COLO829 (cell line): ENCODE measurements around the gene PREPL.
"Not testable (repeated sequence)": the region's sequence is repeated elsewhere in the genome, so short reads cannot be mapped to it uniquely, and the experiment has no call there.

Experiments
- DNase-seq: peaks from one replicate; pipeline ENCODE4 v3.0.0; 2012; ENCODE audit warnings: low spot score

PREPL gene

DNA sequence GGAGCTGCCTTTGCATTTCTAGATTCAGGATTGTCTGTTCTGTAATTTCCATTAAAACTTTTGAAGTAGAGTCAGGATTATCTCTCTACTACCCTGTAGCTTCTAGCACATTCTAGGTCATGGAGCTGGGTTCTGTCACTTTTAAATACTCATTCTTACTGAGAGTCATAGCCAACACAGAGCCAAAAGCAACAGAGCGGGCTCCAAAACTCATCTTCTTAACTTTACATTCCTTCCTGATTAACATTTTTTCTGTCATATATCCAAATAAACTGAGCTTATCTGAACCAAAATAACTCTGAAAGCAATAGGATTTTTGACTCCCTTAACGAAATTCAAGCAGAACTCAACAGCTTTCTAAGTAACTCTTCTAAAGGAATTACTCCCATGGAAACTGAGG lies 12.9 kb downstream of the PREPL start:
- DNase-seq: no peak

DNA sequence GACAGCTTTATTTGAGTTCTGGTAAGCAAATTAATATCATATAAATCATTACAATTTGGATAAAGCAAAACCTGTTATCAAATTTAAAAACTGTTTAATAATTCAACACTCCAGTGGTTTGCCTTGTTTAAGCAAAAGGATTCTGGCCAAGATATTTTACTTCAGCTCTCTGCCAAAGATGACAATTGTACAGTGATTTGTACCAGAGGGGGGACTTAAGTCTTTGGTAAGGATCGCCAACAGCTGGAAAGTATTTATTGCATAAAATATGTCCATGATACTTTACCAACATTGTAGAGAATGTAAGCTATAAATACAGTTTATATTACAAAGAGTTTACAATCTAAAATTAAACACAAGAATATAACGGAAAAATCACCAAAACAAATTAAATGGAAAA lies 13.8 kb downstream of the PREPL start:
- no peak for DNase-seq

DNA sequence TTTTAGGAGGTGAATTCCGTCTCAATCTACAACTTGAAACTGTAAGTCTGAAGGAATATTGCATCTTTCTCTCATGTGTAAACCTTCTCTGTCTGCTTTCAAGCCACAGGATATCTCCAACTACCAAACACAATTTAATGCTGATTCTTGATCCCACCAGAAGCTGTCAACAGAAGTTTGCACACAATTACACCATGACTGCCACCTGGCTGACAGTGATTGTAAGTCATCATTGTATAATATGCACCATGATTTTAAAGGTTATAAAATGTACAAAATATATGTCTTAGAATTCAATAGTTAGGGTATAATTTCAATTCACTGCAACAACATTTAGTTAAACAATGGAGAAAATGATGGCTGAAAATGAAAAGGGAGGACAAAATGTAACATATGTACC lies 18.4 kb downstream of the PREPL start:
- DNase-seq: no peak

DNA sequence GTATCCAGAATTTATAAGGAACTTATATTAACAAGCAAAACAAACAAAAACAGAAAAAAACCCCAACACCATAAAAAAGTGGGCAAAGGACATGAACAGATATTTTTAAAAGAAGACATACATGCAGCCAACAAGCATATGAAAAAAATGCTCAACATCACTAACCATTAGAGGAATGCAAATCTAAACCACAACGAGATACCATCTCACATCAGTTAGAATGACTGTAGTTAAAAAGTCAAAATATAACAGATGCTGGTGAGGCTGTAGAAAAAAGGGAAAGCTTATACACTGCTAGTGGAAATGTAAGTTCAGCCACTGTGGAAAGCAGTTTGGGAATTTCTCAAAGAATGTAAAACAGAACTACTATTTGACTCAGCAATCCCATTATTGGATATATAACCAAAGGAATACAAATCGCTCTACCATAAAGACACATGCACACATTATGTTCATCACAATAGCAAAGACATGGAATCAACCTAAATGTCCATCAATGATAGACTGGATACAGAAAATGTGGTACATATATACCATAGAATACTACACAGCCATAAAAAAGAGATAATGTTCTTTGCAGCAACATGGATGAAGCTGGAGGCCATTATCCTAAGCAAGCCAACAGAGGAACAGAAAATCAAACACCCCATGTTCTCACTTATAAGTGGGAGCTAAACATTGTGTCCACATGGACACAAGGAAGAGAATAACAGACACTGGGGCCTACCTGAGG lies 25.3 kb downstream of the PREPL start:
- DNase-seq: no peak

DNA sequence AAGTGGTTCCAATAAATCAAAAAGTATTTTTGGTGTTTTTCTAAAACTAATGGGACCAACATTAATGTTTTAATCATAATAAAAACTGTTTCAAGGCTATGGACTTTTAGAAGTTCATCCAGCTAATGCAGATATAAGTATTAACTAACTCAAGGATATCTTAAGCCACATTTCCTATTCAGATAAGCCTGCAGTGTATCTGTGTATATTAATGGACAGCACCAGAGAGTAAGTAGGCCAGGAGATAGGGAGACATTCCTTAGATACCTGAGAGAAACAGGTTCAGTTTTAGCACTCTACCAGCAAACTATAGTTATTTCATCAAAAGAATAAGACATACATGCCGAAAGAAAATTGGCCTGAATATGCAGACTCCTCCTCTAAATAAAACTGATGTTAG lies 27.3 kb downstream of the PREPL start:
- DNase-seq: no peak

DNA sequence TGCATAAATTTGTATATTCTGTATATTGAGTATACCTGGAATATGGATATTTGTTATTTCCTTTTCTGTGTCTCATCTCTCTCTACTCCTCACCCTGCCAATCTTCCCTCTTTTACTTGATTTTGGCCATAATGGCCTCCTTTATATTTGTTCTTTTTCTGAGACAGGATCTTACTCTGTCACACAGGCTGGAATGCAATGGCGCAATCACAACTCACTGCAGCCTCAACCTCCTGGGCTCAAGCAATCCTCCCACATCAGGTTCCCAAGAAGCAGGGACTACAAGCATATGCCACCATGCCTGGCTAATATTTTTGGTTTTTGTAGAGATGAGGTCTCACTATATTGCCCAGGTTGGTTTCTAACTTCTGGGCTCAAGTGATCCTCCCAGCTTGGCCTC lies 30.5 kb downstream of the PREPL start:
- DNase-seq: no peak

DNA sequence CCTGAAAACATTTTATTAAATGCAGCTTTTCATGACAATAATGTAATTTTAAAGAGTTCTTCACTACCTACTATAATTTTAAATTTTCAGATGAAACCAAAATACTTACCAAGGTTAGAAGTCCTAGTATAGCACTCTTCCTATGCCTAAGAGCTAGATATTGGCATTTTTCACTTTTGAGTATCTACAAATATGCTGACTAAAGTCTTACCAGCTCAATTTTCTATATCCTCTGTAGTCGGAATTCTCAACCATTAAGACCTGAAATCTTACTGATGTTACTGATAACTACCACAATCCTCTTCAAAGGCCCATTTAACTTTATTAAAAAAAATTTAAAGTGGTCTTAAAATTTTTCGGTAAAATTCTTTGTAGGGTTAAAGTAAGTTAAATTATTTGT lies 32.0 kb downstream of the PREPL start:
- DNase-seq: no peak

DNA sequence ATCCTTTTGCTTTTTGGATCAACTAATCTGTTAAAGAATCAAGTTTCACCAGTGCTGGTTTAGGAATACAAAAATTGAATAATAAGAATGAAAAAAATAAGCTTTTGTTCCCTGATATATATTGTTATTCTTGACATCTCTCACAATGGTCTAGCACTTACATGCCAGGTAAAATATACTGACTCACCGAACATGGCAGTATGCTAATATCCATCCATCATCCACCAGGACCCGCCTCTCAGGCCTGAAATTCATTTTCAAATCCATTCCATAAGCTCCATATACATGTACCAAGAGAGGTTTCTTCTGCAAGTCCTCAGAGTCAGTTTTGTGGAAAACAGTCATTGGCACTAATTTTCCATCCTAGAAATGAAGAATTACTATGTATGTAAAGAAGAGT lies 32.5 kb downstream of the PREPL start:
- DNase-seq: no peak

DNA sequence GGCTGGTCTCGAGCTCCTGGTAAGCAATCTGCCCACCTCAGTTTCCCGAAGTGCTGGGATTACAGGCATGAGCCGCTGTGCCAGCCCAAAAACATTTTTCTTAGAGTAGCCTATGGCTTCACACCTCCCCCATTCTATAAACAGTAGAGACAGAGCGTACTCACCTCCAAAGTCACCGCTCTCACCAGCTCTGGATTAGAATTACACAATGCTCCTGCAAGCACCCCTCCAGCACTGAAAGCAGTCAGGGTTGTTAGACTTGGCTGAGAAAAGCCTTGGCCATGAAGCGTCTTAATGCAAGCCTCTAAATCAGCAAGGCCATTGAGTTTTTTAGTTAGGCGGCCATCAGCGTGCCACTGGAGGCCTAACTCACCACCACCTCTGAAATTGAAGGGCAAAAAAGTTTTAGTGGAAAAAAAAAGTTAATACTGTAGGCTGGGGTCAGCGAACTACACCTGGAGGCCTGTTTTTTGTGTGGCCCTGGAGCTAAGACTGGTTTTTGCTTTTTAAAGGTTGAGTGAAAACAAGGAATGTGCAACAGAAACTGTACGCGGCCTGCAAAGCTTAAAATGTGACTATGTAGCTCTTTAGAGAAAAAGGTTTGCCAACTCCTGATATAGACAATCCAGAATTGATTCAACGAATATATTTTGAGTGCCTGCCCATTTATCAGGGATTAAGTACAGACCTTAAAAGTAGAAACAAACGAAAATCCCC lies 34.6 kb downstream of the PREPL start:
- no peak for DNase-seq

DNA sequence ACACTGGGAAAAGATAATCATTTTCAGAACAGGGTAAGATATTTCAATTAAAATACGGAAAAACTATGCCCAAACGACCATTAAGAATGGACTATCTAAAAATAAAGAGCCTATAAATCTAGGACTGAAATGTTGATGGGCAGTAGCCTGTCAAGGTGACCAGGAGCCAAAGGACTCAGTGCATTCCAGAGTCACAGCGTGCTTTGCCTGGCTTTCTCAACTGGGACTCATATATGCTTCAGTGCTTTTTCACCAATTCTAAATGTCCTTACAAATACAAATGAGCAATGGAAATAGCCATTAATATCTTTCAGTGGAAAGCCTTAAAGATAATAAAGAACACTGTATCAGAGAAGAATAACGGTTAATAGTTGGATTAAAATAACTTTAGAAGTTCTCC lies 35.4 kb downstream of the PREPL start:
- DNase-seq: no peak

DNA sequence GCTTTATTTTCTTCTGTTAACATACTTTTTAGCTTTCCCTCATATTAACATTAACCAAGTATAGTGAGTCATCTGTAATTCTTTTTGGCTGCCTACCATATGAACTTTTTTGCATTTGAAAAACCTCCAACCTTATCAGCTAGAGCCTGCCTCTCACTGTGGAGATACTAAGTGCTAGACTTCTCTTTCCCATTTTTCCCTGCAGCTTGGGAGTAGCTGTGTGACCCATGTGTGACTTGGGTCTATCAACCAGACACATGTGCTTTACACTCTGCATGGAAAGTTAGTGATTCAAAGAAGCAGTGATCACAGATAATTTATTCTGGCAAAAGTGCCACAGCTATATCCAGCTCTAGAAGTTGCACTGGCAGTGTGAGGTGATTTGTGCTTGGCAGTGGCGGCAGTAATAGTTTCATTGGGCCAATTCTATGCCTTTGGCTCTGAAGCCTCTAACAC lies 36.3 kb downstream of the PREPL start:
- no peak for DNase-seq

DNA sequence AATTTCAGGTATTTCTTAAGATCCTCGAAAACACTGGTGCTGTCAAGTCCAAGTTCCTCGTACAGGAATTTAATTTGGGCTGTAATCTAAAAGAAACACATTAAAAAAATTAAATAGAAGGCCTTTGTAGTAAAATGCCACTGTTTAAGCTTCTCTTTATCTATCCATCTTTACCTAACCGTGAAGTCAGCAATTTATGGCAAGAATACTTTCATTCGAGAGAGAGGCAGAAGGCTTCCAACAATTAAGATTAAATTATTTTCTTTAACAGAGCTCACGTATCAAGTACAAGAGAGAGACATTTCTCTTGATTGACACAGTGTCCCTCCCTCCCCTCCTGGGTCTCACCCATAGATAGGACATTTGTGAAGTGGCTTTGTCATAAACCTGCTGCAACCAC lies 39.9 kb downstream of the PREPL start:
- no peak for DNase-seq

DNA sequence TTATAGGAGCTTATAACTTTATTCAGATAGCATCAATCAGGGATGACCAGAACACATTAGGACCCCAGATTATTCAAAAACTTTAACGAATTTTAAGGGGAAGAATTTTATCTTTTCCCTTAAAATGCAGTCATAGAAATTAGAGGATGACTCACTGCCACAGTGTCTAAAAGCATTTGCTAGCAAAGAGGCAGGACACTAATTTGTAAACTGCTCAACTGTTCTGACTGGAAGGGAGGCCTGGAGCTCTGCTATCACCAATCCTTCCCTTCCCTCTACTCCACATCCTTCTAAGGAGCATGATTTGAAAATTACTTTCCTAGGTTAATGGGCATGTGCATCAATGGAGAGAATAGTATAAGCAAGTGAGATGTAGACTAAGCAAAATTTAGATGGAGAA lies 40.5 kb downstream of the PREPL start:
- DNase-seq: no peak

DNA sequence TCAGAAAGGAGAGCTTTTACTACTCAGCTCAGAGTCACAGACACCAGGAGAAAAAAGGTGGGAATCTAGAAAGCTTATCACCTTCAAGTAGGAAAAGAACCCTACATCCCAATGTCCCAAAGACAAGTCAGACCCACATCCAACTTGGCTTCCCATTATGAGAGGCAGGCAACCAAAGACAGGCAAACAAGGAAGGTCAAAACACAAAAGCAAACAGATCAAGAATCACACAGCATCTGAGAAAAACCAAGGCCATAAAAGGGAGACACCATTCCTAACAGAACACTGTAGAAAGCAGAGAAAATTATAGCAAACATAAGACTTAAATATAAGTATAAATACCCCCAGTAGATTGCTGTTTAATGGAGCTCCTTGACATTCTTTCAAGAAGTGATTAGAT lies 45.3 kb downstream of the PREPL start:
- no peak for DNase-seq

DNA sequence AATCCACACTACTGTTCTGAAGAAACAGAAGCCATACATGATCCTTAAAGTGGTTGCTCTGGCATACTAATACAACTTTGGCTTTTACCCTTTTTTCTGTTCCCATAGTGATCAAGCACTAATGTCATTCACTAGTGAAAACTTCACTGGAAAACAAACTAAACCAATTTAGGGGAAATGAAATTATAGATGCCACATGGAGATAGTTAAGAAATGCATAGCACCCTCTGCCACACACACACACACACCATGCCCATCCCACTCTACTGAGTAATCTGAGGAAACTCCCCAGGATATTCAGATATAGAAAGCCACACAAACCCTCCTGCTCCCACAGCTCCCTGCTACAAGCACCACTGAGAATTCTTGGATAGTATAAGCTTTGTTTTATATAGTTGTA lies 46.9 kb downstream of the PREPL start:
- no peak for DNase-seq

DNA sequence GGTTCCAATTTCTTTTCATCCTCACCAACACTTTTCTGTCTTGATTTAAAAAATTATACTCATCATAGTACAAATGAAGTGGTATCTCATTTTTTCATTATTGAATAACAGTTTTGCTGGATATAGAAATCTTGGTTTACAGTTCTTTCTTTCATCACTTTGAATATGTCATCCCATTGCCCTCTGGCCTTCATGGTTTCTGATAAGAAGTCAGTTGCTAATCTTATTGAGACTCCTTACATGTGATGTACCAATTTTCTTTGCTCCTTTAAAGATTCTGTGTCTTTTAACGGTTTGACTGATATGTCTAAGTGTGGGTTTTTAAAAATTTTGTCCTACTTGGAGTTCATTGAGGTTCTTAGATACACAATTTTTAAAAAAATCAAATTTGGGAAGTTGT lies 51.0 kb downstream of the PREPL start:
- DNase-seq: no peak

DNA sequence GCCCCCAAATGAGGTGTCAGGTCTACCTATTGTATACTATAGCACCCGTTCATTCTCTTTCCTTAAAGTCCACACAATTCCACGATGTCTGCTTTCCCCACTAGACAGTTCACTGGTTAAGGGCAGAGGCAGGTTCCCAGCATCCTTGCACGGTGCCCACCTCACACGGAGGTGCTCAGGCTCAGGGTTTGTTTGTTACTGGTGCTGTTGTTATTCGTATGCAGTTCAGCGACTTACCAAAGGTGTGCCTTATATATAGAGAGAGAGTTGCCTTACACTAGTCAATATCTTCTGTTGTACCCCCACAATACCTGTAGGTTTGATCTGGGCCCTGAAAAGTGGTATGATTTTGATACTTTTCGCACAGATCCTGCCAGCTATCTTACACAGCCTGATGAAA lies 55.4 kb downstream of the PREPL start:
- no peak for DNase-seq

DNA sequence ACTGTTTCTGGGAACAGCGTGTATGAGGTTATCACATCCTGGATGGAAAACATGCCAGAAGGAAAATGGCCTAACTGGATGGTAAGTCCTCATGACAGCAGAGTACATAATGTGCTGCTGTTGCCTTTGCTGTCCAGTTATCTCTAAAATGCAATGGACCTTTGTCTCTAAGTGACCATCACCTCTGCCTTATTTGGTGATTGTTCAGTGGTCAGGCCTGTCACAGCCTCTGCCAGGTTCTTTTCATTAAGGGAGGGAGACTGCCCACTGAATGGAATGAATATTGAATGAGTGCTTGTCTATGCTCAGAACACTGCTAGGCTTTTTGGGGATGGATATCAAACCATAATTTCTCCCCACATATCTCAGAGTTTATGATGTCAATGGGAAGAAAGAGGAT lies 57.0 kb downstream of the PREPL start:
- DNase-seq: no peak

DNA sequence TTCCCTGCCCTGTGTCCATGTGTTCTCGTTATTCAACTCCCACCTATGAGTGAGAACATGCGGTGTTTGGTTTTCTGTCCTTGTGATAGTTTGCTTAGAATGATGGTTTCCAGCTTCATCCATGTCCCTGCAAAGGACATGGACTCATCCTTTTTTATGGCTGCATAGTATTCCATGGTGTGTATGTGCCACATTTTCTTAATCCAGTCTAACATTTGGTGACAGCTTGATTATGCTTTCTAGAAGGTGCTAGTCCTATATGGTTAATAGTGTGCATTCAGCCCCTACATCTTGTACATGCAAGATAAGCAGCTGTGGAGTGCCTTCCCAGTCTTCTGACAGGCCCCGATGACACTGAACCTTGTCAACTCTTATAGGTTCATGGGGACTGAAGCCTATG lies 57.5 kb downstream of the PREPL start:
- DNase-seq: not testable (repeated sequence)

DNA sequence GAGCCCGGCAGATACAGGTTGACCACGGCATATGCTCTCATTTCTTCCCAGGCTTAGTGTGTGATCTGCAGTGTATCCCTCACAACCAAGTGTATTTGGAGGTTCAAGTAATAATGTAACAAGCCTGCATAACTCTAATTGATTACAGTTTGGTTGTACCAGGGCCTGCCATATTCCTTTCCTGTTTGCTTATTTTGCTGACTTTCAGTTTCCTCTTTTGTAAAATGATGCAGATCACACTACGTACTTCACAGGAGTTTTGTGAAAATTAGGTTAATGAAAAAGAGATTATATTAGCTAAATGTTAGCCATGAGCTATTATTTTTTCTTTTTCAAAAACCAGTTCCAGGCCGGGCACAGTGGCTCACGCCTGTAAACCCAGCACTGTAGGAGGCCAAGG lies 60.2 kb downstream of the PREPL start:
- DNase-seq: no peak

DNA sequence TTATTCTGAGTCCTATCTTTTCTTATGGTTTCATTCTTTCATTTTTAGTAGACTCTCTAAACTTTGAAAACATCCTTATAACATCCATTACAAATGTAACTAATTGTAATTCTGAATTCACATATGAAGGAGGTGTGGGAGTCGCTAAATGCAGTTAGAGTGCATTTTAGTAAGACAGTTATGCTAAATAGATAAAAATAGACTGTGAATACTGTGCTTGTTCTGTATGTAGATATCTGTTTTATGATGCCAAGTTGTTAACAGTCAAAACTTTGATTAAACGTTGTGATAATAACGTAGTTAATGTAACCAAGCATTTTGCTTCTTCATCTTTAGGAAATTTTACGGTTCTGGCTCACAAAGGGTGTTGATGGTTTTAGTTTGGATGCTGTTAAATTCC lies 61.7 kb downstream of the PREPL start:
- DNase-seq: no peak

DNA sequence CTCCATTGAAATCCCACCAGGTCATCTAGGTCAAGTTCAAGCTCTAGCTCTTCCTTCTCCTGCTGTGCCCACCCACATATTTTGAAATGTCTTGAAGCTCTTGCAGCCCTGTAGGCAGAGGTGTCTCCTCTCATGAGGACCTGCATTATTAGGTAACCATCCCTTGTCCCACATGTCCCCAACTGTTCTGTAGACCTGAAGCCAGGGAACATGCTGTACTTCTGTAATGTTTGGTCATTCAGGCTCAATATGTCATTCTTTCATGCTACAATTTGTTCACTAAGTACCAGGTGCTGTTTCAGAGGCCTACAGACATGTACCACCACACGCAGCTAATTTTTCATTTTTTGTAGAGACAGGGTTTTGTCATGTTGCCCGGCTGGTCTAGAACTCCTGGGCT lies 63.9 kb downstream of the PREPL start:
- no peak for DNase-seq

DNA sequence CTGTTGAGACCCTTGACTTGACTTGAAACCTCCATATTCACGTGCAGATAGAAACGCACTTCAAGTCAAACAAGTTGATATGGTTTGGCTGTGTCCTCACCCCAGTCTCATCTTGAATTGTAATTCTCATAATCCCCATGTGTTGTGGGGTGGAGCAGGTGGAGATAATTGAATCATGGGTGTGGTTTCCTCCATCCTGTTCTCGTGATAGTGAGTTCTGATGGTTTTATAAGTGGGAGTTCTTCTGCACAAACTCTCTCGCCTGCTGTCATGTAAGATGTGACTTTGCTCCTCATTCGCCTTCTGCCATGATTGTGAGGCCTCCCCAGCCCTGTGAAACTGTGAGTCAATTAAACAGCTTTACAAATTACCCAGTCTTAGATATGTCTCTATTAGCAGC lies 64.6 kb downstream of the PREPL start:
- DNase-seq: no peak
